Mucosa of gallbladder (tissue), 1 donor: ENCODE results near the gene CEP170B. TPM values are rescaled to one million over a fixed set of nuclear protein-coding genes. Genes with fewer than 3 reads are reported as not detected.
"Not testable (repeated sequence)": the region's sequence is repeated elsewhere in the genome, so short reads cannot be mapped to it uniquely, and the experiment has no call there.

ENCODE experiments used
- DNase-seq: peaks from one replicate; pipeline ENCODE4 v3.0.0-alpha.2; 2020; ENCODE audit warnings: low spot score
- total RNA-seq: library from RNA; stranded (reverse); gene quantifications from one replicate; pipeline ENCODE4 v1.2.1, GENCODE V29; 2021
- donor health status: DM: no; HTN: no; CAD: no.

The CEP170B gene
- total RNA-seq, 1 donor from 2014 or later: 95.6 TPM

DNA sequence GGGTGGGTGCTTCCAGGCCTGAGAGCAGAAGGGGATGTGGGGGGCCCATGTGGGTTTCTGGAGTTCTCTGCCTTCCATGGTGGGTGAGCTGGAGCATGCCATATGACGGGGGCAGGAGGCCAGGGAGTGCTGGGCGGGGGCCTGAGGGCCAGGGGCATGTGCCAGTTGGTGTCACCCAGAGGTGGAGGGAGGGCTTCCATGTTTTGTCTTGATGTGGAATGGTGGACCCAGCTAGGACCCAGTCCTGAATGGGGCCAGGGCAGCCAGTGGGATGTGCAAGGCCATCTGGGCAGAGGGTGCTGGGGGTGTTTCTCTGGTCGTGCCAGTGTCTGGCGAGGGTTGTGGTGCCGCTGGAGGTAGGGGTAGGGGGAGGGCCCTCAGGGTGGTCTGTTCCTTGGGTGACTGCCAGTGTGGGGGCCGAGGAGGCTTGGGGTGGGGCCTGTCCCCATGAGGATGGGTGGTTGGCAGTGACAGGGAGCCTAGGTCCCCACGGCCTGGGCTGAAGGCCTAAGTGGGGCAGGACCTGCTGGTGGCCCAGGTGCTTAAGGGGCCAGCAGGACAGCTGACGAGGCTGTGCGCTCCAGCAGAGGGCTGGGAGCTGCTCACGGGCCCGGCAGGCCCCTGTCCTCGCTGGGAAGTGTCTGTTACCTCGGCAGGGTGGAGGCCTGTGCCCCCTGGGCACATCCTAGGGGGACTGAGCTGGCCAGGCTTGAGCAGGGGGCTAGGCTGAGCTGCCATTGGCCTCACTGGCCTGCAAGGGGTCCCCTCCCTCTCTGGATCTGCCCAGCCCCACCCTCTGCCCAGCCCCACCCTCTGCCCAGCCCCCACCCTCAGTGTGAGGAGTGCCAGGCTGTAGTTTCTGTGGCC is 26.8 kb downstream of the CEP170B start:
- DNase-seq: no peak

DNA sequence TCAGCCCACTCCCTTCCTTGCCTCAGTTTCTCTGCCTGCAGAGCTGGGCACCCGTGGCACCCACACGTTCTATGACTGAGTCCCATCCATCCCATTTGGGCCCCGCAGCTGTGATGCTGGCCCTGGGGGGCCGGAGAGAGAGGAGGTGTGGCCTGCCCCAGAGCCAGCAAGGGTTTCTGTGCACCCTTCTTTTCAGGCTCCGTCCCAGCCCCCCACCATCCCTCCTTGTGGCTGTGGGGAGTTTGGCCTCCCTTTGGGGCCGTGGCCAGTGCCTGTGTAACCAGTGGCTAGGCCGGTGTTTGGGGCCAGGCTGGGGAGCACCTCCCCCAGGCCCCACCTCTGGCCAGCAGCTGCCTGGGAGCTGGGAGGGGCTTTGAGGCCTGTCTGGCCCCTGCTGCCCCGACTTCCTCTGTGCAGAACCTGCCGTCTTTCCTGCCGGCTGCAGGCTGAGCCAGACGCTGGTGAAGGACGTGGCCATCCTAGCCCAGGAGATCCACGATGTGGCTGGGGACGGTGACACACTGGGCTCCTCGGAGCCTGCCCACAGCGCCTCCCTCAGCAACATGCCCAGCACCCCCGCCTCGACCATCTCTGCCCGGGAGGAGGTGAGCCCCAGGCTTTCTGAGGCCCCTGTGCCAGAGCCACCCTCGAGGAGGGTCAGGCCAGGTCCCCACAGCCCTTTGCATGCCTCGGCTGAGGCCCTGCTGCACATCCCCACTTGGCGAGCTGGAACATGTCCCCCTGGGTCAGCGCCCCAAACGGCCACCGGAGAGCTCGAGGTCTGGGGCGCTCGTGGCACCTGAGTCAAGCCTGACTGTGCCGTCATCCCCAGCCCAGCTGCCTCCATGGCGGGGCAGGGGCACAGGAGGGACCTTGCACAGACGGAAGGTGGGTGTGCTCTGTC is 27.7 kb downstream of the CEP170B start:
- DNase-seq: no peak

DNA sequence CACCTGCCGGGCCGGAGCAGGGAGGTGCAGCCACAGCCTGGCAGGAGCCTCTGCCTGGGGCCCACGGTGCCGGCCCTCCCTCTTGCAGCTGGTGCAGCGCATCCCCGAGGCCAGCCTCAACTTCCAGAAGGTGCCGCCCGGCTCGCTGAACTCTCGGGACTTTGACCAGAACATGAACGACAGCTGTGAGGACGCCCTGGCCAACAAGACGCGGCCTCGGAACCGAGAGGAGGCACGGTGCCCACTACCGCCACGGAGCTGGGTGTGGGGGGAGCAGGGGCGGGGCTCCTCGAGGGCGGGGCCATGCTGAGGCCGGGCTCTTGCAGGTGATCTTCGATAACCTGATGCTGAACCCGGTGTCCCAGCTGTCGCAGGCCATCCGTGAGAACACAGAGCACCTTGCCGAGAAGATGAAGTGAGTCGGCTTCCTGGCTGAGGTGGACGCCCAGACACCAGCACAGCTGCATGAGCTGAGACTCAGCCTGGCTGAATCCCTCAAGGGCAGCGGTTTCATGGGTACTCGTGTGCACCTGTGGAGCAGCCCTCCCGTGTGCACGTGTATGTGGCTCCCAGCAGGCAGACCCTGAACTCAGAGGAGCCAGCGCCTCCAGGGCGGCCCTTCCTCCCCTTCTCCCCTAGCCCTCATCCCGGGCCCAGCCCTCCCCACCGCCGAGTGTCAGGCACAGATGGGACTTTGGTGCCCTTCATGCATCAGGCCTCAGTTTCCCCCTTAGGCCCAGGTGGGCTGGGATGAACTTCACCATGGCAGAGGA is 28.6 kb downstream of the CEP170B start:
- DNase-seq: no peak

DNA sequence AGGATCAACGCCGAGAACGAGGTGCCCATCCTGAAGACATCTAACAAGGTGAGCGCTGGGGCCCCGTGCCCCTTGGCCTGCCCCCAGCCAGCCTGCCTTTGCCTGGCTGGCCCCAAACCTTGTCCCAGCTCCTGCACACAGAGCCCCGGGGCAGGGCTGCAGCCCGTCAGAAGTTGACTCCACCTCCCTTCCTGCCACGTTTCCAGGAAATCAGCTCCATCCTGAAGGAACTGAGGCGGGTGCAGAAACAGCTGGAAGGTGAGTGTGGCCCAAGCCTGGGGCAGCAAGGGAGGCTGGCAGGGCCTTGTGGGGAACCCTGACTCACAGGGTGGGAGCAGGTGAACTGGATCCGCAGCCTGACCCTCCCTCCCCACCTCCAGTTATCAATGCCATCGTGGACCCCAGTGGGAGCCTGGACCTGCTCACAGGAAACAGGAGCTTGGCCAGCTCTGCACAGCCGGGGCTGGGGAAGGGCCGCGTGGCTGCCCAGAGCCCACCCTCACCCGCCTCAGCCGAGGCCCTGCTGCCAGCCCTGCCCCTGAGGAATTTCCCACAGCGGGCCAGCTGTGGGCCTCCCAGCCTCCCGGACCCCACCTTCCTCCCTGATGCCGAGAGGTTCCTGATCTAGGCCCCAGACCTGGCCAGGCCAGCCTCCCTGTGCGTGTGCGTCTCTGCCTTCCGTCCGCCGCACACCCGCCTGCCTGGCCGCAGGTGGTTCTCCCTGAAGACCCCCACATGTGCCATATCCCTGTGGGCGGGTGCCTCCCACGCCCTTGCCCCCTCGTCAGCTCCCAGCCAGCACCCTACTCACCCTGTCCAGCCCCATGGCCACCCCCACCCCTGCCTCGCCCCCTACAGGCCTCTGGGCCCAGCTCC is 29.5 kb downstream of the CEP170B start:
- DNase-seq: no peak

DNA sequence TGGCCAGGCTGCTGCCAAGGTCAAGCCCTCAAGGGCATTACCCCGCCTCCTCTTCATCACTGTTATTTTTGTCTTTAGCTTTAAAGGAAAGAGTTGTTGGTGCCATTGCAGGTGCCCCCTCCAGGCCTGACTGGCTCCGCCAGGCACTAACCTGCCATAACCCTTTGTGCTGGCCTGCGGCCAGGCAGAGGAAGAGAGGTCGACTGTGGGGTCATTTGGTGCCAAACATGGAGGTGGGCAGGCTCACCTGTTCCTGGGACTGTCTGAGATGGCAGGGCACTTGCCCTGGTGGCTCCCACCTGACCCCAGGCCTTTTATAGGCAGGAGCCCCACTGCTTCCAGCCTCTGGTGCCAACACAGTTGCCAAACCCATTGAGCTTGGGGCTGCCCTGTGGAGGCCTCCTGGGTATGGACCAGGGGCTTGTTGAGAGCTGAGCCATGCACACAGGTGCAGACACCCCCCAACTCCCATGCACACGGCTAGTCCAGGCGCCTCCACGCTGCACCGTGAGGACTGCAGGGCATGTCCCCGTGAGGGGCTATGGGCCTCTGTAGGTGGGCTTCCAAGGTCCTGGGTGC is 30.2 kb downstream of the CEP170B start:
- no peak for DNase-seq

DNA sequence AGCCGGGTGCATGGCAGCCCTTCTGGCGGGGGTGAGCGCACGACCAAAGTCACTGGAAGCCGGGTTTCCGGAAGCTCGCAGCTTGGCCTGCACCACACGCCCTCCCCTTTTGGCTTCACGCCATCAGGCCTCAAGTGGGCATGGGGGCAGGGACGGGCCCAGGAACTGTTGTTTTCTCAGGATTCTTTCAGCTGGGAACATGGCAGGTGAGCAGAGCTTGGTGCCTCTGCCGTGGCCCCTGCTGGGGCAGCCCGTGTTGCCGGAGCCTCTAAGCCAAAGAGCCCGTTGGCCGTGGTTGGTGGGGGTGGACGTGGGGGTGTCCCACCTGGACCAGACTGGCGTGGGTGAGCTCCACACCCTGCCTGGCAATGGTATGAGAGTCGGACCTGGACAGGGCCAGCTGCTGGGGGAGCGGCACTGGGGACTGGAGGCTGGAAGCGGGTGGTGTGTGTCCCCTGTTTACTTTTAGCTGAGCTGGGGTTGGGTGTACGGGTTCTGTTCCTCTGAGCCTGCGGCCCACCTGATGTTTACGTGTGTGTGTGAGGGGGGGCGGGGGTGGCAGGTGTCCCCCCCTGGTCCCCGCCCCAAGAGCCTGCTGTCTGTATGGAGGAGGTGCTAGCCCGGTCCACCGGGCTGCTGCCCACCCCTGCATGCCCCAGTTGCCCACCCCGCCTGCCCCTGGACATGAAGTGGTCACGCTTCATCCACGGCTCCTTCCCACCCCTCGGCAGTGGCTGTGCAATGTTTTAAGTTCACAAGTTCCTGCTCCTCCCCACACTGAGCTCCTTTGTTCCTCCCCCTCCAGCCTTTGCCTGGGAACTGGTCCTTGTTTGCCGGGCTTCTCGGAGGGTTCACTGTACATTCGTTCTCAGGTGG is 31.0 kb downstream of the CEP170B start:
- DNase-seq: no peak

DNA sequence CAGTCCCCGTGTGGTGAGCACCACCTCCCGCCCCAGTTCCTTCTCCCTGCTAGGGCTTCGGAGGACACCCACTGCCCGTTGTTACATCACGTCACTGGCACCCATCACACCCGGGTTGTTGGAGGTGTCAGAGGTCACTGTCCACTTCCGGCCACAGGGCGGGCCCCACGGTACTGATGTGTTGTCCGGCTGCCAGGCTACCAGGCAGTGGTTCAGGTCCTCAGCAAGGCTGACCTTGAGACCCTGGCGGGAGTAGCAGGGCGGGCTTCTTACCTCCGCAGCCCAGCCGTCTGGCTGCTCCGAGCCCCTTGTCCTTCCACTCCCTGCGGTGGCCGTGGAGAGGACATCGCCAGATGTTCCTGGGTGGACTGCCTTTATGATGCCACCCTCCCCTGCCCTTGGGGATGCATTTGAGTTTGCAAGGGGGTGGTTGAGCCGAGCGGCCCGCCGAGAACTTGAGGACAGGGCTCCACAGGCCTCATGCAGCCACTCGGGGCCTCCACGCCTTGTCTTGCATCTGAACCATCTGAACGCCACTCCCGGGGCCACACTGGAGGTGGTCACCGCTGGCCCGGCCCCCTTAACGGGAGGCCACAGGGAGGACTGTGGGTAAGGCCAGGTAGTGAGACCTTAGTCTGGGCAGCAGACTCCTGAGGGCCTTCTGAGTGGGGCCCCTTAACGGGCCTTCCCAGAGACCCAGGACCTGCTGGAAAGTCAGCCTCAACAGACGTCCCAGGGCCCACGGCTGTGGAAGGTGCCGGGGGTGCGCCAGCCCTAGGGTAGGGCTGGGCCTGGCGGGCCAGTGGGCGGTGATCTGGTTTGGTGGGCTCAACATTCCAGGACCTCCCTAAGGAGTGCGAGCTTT is 32.5 kb downstream of the CEP170B start:
- no peak for DNase-seq

DNA sequence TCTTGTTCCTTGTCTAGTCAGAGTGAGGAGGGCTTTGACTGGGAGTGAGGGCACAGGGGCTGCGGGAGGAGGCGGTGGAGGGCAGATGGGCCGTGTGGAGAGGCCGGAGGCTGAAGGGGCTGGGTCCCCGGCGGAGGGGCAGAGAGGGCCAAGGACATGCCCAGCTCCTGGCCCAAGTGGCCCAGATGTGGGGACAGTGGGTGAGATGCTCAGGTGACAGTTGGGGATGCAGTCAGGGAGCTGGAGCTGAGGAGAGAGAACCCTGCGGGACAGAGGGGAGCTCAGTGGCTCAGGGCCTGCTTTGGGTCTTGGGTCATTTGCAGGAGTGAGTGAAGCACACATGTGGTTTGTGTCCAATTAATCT is 33.1 kb downstream of the CEP170B start:
- no peak for DNase-seq

DNA sequence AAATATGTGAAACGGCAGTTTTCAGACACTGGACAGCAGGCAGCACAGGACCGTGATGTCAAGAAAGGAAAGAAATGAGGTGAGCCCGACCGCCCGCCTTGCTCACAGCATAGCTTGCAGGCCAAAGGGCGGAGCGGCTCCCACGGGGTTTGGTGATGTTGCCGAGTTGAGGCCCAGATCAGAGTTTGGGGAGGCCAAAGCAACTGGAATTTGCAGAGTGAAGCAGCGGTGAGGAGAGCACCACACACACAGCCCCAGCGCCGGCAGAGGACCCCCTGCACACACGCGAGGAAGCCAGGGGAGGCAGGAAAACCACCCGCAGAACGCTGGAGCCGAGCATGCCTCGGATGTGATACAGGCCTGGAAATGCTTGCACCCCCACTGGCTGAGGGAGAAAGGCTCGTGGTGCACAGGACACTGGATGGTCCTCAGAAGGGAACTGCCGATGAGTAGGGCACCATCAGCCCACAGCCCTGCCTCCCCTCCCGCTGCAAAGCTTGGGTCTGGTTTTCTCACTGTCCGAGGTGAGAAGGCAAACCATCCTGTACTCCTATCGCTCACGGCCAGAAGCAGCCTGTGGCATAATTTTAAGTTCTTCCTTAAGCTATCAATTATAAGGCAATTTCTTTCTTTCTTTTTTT is 33.9 kb downstream of the CEP170B start:
- no peak for DNase-seq

DNA sequence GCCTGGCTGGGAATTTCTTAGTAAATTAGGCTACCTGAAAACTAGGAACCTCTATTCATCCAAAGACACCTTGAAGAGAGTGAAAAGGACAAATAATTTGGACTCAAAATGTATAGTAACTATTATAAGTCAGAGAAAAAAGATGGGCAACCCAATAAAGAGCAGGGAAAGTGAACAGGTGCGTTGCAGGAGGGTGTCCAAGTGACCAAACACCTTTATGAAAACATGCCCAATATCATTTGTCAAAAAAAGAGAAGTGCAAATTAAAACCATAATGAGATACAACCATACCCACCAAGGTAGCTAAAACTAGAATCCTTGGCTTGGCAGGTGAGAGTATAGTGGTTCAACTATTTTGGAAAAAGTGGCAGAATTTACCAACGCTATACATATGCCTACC is 34.7 kb downstream of the CEP170B start:
- no peak for DNase-seq

DNA sequence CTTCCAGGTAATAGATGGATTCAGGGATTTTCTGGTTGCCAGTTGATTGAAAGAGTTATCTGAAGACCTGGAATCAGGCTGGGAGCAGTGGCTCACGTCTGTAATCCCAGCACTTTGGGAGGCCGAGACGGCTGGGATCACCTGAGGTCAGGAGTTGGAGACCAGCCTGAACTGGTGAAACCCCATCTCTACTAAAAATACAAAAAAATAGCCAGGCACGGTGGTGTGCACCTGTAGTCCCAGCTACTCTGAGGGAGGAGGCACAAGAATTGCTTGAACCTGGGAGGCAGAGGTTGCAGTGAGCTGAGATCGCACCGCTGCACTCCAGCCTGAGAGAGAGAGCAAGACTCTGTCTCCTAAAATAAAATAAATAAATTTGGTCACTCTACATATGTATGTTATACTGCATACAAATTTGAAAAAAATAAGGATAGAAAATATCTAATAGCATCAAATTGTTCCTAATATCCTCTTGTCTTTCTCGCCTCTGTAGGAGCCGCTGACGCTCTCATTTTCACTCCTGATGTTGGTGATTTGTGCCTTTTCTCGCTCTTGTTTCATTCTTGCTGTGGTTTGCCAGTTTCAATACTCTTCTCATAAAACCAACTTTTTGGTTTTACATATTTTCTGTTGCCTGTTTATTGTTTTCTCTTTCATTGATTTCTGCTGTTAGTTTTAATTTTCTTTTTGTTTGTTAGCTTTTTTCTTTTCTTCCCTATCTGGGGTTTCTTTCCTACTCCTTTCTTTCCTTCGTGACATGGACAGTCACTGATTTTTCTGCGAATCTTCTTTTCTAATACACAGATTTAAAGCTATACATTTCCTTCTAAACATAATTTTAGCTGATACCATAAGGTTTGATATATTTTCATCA is 35.8 kb downstream of the CEP170B start:
- DNase-seq: no peak

DNA sequence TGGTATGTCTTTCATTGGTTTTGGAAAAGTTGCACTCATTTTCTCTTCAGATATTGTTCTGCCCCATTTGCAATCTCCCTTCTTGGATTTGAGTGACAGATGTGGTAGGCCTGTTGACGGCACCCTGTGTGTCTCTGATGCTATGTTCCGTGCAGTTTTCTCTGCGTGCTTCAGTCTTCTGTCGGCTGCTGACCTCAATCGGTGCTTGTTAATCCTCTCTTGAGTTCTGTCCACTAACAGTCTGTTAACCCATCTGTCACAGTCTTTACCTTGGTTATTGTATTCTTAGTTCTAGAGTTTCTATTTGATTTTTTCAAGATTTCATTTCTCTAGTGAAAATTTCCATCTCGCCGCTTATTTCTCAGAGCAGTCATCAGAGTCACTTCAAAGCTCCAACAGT is 38.9 kb downstream of the CEP170B start:
- DNase-seq: no peak

DNA sequence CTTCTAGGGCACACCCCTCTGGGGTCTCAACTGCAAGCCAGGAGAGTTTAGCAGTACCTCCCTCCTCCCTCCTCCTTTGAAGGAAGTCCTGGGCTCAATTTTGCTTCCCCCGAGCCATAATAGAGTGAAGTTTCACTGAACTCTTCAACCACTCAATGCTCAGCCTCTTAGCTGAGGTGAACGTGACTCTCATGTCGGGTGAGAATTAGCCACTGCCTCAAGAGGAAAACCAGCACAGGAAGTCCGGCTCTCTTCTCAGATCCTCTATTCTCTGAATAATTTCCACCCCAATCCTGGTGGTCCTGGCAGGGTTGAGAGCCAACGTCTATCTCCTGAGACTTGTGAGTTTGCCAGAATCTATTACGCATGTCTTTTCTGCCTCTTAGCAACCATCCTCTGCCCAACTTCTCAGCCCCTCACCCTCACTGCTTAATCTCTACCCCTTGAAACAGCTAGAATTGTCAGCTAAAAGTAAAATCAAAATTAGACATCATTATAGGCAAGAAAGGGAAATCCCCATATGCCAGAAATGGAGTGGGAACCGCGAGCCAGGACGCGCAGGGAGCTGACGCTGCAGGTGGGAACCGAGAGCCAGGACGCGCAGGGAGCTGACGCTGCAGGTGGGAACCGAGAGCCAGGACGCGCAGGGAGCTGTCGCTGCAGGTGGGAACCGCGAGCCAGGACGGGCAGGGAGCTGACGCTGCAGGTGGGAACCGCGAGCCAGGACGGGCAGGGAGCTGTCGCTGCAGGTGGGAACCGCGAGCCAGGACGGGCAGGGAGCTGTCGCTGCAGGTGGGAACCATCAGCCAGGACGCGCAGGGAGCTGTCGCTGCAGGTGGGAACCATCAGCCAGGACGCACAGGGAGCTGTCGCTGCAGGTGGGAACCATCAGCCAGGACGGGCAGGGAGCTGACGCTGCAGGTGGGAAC is 39.8 kb downstream of the CEP170B start:
- DNase-seq: not testable (repeated sequence)

DNA sequence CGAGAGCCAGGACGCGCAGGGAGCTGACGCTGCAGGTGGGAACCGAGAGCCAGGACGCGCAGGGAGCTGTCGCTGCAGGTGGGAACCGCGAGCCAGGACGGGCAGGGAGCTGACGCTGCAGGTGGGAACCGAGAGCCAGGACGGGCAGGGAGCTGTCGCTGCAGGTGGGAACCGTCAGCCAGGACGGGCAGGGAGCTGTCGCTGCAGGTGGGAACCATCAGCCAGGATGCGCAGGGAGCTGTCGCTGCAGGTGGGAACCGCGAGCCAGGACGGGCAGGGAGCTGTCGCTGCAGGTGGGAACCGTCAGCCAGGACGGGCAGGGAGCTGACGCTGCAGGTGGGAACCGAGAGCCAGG is 40.5 kb downstream of the CEP170B start:
- not testable (repeated sequence) for DNase-seq

DNA sequence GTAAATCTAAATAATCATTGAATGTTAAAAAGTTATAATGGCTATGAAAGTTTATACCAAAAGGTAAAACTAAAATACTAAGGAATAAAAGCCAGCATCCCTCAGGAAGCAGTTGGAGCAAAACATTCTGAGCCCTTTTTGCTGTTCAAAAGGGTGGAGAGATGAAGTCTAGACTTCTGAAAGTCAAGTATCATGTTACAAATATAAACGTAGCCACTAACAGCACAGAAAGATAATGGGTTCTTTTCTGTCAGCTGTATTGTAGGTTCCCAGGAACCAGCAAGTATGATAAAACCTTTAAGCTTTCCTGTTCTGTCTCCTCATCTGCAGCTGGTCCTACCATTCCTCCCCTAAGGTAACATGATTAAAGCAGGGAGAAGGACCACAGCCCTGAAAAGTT is 43.2 kb downstream of the CEP170B start:
- no peak for DNase-seq

DNA sequence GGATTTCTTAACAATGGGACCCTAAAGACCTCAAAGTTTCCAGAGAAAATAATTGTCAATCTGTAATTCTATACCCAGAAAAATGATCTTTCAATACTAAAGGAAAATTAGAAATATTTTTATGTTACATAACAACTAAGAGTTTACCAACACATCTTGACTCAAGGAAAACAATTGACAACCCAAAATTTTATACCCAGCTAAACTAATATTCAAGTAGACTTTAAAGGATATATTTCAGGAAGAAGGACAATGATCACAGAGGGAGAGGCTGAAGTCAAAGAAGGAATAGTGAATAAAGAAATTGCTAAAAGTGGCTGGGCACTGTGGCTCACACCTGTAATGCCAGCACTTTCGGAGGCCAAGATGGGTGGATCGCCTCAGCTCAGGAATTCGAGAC is 47.0 kb downstream of the CEP170B start:
- no peak for DNase-seq
